Putamen (tissue), 1 donor: ENCODE results near the gene BOC.

Experiments used
- DNase-seq: peaks from one replicate; pipeline ENCODE4 v3.0.0-alpha.2; 2016; ENCODE audit warnings: low spot score

The BOC gene

DNA sequence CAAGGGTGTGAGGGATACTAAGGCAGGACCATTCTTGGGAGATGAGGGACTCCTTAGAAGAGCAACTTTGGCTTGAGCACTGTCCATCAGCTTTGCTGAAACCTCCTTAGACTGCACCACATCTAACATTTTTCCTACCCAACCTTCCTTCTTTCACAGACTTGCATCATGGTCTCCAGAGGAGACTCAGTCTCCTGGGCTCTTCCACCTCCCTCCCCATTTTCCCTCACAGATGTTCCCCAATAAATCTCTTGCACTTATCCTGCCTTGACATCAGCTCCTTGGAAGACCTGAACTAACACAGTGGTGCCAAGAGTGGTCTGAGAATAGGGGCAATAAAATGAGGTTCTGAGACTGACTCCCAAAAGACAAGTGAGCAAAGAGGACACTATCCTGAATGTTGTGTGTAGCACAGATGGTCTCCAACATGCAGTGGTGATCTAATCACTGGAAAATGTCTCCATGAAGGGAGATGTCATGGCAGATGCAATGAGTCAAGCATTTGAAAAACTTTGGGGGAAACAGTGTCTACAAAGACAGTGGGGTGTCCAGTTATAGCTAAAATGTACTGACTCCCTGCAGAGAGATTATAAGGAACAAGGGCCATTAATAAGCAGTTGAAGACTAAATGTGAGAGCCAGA is 26.0 kb upstream of the BOC start:
- no peak for DNase-seq

DNA sequence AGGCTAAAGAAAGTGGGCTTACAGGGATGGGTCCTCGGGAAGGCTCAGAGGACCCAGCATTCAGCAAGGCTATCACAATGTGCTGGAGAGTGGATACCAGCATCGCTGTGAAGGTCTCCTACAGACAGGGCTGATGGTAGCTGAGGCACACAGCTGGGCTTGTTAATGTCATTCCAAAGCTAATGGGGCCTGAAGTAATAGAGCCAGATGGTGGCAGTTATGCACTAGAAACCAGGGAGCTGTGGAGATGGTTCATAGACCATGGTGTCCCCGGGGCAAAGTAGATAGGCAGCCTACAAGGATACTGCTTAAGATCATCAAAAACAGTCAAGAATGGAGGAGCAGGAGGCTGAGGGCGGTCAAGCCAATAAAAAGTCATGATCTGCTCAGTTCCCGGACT is 24.8 kb upstream of the BOC start:
- no peak for DNase-seq

GRCh38 chr3:113193288-113193687 is 18.1 kb upstream of the BOC start:
- DNase-seq: no peak

GRCh38 chr3:113193719-113194118 is 17.6 kb upstream of the BOC start:
- no peak for DNase-seq

- no peak for DNase-seq
These were observed 16.4 kb upstream of the BOC start for GRCh38 chr3:113194823-113195401.

DNA sequence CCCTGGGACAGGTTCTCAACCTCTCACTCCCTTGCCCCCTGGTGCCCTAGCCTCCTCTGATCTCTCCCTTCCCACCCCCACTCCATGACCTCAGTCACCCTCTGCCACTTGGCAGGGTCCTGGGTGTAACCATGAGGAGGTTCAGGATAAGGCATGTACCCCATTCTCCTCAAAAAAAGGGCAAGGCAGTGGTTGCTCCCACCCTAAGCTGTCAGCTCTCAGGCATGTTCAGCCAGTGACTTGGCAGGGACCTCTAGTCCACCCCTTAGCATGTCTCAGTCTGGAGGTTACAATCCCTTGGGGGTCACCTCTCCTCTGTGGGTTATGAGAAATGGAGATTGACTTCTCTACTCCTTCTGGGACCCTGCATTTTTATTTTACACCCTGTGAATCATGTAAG is 11.0 kb upstream of the BOC start:
- no peak for DNase-seq

GRCh38 chr3:113200946-113201345 is 10.4 kb upstream of the BOC start:
- DNase-seq: no peak

GRCh38 chr3:113204371-113204770 is 7.0 kb upstream of the BOC start:
- no peak for DNase-seq

DNA sequence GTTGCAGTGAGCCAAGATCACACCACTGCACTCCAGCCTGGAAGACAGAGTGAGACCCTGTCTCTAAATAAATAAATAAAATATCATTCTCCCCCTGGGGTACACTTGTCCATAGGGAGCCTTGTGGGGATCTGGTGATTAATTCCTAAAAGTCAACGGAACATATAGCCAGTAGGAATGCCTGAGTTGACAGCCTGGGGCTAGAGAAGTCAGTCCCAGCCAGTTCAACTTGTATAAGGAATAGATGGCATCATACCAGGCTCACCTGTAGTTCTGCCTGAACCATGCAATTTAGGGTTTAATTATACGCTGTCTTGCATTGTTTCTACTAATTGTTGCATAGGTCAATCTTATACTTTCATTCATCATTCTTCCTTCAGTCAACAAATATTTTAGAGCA is 5.9 kb upstream of the BOC start:
- DNase-seq: no peak

GRCh38 chr3:113210604-113211329 is 590 bp upstream of the BOC start:
- DNase-seq: no peak

DNA sequence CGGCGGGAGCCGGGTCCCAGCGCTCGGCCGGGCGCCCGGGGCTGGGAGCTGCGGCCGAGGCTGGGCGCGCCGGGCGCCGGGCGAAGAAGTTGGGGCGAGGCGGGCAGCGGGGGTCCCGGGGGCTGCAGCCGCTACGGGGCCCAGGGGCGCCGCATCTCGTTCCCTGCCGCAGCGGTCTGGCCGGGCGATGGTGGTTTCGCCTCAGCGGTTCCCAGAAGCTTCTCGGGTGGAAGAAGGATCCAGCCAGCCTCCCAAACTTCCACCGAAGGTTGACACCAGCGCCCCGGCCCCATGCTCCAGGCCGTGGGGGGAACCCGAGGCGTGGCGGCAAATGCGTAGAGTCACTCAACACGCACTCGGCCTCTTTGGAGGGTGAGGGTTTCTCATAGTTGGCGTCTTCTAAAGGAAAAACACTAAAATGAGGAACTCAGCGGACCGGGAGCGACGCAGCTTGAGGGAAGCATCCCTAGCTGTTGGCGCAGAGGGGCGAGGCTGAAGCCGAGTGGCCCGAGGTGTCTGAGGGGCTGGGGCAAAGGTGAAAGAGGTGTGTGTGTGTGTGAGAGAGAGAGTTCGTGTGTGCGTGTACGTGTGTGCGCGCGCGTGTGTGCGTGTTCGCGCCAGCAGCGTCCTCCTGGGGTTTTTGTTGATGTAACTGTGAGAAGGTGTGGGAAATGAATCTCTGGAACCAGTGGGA is 940 bp downstream of the BOC start:
- no peak for DNase-seq

GRCh38 chr3:113212844-113213375 is 1.6 kb downstream of the BOC start:
- no peak for DNase-seq

DNA sequence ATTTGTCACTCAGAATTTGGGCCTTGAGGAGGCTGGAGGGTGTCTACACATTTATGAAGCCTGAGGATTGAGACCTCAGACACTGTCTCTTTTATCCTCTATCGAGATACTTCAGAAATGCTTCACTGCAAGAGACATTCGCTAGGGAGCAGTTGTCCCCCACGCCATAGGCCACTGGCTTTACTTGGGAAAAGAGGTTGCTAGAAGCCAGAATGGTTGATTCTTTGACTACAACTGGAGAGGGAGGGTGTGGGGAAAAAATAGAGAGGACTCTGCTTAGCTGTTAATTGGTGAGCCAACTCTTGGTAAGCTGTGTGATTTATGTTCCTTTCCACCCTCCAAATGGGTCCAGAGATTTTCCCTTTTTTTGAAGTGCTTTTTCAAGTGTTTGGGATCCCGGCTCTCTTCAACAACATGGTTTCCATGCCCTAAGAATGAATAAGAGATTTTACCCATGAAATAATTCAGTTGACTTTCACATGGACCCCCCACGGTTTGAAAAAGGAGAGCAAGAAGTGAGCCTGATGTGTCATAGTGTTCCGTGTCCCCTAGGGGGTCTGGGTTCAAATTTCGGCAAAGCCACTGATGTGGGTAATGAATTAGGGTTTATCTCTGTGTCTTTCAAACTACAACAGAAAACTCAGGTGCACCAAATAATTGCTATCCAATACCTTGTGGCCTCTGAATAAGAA is 2.7 kb downstream of the BOC start:
- no peak for DNase-seq

- DNase-seq: no peak
These were observed 3.7 kb downstream of the BOC start for GRCh38 chr3:113214917-113215595.

- no peak for DNase-seq
These were observed 5.0 kb downstream of the BOC start for GRCh38 chr3:113216393-113216792.

GRCh38 chr3:113218011-113218680 is 6.8 kb downstream of the BOC start:
- DNase-seq: no peak

DNA sequence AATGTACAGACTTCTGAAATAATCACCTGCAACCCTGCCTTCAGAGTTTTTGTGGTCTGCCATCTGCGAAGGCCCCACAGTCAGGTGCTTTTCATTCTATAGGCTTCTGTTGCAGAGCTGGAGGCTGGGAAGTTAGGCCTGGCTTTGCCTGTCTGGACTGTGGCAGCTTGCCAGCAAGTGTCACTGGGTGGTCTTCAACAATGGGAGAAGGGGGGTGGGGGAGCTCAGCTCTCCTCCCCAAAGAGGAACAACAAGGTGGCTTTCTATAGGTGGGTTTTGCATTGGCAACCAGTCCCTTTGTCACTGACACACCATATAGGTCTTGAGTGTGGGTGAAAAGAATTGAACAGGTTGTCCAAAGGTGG is 7.3 kb downstream of the BOC start:
- no peak for DNase-seq

DNA sequence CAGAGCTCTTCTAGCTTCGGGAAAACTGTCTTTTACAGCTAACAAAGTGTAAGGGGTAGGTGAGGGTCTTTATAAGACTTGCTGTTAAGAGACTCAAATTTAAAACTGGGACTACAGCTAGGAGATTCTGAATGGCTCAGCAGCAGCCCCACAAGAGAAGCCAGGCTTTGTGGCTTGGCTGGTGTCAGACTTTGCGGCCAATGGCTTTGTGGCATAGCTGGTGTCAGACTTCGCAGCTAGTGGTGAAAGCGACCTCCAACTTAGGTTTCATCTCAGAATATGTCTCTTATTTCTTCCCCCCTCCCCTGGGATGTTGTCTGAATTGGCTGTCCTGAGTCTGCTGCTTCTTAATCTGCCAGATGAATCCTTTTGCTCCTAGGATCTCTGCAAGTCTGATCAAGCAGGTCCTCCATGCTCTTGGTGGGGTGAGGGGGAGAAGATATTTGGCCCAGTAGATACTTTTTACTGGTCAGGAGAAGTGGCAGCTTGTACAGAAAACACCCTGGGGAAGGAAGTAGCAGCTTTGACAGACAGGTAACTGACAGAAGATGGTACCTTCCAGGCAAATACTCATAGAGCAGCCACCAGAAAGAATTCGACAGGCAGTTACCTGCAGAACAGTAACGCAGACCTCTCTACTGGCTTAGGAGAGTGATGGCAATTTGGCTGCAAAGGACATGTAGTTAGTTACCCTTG is 8.4 kb downstream of the BOC start:
- DNase-seq: no peak

- no peak for DNase-seq
These were observed 9.4 kb downstream of the BOC start for GRCh38 chr3:113220721-113221120.

DNA sequence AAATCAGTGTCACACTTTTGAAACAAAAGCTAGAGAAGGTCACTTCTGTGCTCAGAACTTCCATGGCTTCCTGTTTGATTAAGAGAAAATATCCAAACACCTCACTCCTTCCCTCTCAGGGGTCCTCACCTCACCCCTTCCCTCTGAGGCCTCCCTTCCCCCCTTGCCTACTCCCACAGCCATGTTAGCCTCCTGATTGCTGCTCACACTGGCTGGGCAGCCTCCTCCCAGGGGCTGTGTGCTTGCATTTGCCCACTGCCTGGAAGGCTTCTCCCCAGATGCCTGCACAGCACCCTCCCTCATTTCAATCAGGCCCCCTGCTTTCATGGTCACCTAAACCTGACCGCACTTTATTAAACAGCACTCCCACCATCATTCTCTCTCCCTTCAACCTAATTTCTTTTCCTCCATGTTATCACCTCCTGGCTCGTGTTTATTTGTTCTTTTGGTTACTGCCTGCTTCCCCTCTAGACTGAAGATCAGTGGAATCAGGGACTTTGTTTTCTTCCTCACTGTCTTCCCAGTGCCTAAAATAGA is 10.4 kb downstream of the BOC start:
- no peak for DNase-seq
